NCI-H226 (cell line): ENCODE results near the gene ZNF654.
"Not testable (repeated sequence)": the region's sequence is repeated elsewhere in the genome, so short reads cannot be mapped to it uniquely, and the experiment has no call there.

Experiments used
- DNase-seq: peaks from one replicate; pipeline ENCODE4 v3.0.0-alpha.2; 2015

ZNF654 gene

DNA sequence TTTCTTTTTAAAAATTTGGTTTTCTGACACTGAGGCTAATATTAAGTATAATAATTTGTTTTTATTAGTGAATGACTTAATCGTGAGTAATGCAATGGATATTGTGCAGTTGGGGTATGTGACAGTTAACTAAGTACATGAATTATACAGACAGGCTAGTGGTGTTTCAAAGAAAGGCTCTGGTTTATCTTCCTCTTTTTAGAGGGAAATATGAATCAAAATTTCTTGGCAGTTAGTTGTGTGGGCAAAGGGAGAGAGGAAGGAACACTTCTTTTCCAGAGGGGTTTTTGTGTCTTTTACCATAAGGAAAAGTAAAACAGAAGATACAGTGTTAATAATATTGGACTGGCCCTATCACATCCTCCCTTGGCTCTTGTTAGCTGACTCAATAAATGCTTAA lies 2.7 kb downstream of the ZNF654 start:
- DNase-seq: no peak

DNA sequence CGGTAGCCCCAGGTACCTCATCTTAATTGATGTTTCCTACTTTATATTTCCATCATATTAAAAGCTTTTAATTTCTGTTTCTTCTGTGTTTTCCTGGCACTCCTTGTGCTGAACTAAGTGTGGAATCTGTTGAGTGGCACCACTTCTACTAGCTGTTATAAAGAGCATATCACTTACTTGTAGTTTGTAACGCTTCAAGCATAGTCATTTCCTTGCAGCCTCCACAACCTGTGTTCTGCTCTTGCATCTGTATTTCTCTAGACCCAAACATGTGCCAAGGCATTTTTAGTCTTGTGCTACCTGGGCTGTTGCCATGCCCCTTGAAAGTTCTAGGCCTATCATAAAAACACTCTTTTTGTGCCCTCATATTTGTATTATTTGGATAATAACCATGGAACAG lies 16.0 kb downstream of the ZNF654 start:
- no peak for DNase-seq

DNA sequence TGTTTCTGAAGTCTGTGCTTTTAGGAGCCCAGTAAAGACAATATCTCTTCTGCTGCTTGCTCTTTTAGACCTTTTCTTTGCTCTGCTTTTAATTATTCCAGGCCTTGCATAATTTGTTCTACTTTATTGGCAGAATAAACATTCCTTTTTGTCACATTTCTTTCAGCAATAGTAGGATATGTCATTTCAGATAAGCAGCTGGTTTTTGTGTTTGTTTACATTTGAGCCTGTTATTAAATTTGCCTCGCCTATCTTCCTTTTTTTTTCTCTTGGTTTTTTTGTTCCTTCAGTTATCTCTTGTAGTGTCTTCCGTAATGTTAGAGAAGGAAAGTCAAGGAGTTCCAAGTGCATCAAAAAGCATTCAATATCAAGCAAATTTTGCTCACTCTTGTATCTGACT lies 16.4 kb downstream of the ZNF654 start:
- no peak for DNase-seq

DNA sequence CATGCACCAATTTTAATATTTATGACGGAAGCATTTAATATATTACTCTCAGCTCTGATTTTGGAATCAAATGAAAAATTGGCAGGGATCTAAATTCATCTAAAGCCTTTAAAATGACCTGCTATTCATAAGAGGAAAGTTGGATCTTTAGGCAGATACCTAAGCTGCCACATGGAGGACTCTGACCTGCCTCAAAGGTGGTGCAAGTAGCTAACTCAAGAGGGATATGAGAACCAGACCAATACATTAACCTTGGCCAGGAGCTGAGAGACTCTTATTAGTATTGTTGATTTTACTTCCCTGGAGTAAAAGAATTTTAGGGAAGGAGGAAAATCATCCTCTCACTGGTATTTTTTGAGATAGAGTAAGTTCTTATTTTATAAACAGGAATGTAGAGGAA lies 17.7 kb downstream of the ZNF654 start:
- DNase-seq: no peak

DNA sequence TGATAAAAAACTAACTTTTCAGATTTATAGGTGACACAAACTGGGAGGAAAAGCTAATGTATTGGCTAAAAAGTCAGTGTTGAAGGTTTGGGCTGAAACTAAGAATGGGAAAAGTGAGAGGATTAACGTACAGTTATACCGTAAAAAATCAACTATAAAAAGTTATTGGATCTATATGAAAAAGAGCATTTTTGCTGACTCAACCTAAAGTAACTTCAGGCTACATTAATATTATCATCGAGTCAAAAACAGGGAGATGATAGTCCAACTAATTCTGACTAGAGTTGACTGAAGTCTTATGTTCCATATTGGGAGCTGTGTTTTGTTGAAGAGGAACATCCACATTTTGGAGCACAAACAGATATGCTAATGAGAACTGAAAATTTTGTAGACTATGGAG lies 19.9 kb downstream of the ZNF654 start:
- no peak for DNase-seq

DNA sequence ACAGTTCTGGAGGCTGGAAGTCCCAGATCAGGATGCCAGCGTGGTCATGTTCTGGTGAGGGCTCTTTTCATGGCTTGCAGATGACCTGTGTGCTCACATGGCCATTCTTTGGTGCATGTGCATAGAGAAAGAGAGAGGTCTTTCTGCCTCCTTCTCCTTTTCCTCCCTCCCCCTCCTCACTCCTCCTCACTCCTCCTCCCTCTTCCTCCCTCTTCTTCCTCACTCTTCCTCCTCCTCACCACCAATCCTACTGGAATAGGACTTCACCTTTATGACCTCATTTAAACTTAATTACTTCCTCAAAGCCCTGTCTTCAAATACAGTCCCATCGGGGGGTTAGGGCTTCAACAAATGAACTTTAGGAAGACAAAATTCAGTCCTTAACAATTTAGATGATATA lies 23.8 kb downstream of the ZNF654 start:
- DNase-seq: no peak

DNA sequence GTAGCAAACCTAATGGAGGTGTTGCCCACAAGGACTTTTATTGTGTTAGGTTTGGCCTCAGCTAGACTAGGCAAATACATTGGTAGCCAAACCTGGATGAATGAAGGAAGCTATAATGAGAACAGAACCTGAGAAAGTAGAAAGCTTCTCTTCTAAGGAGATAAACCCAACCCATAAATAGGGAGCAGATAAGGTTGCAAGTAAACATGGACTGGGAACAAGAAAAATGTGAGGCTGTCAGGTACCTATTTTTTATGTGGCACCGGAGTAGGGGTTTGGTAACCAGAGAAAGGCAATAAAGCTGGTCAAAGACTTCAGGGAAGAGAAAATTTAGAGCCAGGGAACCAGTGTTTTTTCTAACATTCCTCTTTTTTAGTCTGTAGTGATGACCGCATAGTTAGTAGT lies 25.0 kb downstream of the ZNF654 start:
- DNase-seq: no peak

DNA sequence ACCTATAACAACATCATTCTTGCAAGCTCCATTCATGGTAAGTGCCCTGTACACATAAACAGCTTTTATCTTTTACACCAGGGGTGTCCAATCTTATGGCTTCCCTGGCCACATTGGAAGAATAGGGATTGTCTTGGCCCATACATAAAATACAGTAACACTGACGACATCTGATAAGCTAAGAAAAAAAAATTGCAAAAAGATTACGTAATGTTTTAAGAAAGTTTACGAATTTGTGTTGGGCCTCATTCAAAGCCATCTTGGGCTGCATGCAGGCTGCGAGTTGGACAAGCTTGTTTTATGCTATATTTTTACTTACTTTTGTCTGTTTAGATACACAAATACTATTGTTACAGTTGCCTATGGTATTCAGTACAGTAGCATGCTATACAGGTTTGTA lies 31.6 kb downstream of the ZNF654 start:
- DNase-seq: no peak

DNA sequence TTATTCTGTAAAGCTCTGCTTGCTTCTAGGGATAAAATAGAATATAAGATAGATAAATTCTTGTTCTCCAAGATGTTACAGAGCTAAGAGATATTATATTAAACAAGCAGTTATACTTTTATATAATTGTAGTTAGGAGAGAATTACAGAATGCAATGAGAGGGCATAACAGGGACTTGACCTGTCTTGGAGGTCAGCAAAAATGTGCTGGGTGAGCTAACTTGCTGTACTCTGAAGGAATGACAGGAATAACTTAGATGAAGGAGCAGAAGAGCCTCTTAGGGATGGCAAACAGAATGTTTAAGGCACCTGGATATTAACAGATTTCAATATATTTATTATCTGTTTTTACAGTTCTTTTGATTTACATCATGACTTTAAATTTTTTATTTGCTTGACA lies 33.2 kb downstream of the ZNF654 start:
- no peak for DNase-seq

DNA sequence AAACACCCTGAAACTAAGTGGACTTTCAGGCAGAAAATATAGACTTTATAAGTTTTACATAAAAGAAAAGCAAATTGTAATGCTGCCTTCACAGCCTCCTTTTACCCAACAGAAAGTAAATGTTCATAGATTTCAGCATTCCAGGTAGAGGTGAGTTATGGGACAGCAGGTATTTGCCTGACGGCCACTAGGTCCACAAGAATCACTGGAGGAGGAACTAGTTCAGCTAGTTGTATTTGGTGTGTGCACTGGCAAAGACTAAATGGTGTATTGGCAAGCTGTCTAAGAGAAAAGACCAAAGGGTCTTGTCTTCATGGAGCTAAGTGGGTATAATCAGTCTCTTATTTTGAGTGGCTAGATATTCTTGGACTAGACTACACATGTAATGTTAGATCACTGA lies 34.2 kb downstream of the ZNF654 start:
- DNase-seq: no peak

DNA sequence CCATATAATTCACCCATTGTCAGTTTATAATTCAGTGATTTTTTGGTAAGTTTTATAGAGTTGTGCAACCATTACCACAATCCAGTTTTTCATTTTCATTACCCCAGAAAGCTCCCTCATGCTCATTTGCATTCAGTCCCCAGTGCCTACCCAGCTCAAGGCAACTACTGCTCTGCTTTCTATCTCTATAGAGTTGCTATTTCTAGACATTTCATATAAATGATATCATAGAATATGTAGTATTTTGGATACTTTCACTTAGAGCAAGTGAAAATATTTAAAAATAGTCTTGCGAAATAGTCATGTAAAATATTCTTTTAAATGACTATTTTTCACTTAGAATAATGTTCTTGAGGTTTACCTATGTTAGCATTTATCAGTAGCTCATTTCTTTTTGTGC lies 42.1 kb downstream of the ZNF654 start:
- DNase-seq: no peak

DNA sequence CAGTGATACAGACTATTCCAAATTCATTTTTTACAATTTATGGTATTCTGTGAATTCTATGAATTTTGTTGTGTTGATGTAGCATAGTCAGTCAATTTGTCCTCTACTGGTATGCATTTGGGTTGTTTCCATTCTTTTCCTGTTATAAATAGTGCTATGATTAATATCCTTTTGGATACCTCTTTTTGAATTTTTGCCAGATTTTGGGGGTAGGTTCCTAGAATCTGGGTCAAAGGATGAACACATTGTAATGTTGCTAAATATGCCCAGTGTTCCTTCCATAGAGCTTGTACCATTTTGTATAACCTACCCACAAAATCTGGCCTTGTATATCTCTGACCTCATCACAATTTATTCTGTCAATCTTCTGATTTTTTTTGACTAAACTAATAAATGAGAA lies 46.3 kb downstream of the ZNF654 start:
- DNase-seq: no peak

DNA sequence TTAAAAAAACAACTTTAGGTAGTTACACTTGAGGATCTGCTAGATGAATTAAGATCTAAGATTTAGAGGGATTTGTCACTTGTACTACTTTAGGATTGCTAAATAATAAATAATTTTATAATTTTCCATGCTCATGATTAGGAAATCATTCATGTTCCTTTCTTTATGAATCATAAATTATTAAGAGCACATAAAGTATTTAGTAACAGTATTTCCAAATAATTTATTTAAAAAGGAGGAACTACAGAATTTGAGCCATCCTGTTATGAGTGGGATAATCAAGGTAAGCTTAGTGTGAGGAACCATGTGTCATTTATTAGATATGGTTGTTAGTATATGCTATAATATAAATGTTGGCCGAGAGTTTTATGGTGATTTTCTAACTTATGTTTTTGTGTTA lies 53.2 kb downstream of the ZNF654 start:
- DNase-seq: no peak

DNA sequence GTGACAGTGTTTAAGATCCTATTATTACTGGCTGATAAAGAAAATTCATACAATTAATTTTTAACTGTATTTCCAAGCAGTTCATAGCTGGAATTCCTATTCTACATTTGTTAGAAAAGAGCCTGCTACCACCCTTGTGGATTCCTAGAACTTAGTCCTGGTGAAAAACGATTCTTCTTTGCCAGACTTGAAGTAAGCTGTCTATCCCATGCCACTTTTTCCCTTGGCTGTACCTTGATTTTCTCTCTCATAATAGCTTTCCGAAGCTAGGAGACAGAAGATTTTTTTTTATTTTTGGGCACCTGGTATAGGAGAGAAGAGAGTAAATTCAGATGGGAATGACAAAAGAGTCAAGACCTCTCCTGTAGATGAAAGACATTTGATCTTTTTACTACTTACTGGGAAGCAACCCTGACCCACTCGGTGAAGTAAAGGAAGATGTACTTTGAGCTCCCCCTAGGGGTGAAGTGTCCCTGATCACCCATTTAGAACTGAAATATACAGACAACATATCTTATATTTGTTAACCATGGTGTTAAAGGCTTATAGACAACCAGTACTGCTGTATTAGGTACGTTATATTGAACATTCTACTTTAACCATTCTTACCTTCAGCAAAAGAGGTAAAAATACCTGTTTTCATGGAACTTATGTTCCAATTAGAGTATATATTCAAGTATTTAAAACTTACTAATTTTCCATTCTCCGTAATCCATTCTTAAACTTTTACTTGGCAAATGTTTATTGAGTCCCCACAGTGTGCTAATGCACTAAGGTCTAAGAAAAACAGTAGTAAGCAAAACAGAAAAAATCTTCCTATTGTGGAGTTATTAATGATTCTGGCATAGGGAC lies 54.5 kb downstream of the ZNF654 start:
- DNase-seq: peak; percentile 22

DNA sequence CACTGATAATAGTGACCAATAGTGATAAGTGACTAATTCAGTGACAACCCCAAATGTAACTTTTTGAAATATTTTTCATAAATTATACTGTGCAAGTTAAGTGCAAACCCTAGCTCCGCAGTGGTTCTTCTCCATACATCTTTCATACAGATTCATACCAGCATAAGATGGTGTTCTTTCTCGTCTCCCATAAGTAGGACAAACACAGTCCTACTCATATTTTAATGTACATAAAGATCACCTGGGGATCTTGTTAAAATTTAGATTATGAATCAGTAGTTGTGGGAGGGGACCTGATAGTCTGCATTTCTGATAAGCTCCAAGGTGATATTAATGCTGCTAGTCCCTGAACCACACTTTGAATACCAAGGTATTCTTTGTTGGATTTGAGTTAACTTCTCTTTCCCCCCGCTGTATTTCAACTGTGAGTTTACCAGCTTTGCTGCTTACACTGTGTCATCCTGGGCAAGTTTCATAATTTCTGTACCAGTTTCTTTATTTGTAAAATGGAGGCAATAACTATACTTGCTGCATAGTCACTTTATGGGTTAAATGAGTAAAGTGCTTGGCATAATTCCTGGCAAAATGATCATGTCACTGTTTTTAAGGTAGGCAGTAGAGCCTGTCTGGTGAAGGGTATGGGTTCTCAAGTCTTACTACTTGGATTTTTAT lies 56.0 kb downstream of the ZNF654 start:
- DNase-seq: no peak

DNA sequence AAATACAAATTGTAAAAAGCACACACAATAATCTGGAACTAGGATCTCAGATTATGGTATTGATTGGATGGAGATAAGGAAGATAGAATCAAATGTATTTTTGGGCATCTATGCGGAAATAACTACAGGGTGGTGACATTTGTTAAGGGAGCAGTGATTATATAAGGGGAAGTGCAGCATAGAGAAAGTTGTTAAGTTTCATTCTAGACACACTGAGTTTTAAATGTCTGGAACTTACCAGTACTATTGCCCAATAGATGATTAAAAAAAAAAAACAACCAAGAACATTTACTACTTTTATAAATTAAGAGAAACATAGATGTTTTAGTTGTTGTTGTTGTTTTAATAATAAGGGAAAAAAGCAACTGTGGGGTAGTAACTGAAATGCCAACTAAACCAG lies 58.6 kb downstream of the ZNF654 start:
- no peak for DNase-seq

DNA sequence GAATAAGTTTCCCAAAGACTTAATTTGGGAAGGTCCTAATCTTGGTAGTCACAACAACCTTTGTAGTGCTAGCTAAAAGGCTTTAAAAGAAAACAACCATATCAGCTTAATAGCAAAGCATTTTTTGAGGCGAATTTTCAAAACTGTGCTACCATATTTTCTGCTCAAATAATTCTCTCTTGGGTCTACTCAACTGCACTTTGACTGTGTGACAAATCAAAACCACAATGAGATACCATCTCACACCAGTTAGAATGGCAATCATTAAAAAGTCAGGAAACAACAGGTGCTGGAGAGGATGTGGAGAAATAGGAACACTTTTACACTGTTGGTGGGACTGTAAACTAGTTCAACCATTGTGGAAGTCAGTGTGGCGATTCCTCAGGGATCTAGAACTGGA lies 59.5 kb downstream of the ZNF654 start:
- DNase-seq: not testable (repeated sequence)

DNA sequence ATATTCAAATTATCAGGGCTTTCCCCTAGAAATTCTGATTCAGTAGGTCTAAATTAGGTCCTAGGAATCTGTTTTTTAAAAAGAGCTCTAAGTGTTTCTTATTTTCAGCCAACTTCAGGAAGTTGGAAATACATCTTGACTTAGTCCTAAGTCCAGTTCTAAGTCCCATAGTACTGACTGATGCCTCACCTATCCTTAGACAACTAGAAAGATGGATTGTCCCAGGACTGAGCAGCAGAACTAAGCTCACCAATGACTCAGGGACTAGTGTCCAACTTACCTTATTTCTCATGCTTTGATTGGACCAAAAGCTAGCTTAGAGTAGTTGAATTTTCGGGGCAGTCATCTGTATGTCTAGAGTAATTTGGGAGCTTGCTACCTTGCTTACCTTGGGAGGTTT lies 64.5 kb downstream of the ZNF654 start:
- DNase-seq: no peak

DNA sequence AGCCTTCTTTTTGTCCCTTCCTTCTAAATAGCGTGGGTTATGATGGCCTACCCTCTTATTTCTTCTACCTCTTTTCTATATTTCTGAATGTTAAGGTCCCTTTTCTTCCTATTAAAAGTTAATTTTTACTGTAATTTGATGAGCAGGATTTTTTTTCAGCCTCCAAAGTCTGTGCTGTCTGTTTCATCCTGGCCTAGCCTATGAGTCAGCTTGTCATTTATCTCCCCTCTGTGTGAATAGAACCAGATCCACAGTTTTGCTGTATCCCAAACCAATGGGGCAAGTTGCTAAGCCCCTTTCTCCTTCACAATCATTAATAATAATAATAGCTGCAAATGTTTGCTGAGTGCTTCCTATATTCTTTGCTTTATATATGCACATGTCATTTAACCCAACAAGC lies 72.6 kb downstream of the ZNF654 start:
- no peak for DNase-seq

DNA sequence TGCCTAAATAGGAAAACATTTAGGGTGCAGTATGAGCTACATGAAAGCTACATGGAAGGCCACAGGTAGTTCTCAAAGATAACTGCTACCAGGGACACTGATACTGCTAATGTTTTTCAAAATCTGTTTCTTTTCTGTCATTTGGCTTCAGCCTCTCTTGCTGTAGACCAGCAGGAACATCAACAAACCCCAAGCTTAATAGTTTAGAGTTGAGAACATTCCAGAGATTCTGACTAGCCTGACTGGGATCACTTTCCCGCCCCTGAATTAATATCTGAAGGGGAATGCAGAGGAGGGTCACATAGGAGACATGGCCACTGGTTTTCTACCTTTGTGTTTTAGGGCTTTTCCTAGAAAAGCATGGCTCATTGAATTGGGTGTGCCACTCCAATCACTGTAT lies 73.8 kb downstream of the ZNF654 start:
- DNase-seq: no peak

DNA sequence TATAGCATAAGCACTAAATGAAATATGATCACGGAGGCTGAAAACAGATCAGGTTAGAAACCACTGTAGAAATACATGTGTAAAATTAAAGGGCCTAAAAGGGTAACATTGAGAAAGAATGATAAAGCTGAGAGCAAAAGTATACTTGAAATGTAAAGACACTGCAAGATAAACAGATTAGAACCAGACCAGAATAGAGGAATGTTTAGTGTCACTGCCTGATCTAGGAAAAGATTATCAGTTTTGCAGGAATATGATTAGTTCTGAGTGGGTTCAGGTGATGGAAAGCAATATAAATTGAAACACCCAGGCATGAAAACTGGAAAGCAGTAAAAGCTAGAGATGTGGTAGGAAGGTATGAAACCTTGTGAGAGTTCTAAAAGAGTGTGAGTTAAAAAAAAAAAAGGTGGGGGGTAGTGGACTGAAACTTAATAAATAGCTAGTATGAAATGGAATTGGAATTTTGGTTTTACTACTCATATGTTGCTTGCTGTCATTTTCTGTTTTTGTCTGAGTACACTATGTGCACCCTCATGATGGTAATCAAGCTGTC lies 74.7 kb downstream of the ZNF654 start:
- no peak for DNase-seq

DNA sequence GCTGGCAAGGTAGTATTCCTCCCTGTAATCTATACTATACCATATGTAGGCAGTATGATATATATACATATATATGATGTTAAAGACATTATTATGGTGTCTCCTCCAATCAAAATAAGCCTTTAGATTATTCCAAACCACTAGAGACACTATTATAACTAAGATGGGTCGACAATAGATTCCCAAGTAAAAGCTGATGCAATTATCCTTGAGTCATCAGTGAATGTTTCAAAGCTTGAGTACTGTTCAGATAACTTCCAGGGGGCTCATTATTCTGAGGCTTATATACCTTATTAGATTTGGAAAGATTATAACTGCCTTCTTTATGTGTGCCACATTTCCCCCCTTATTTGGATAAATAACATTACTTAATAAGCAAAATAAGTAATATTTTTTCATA lies 78.8 kb downstream of the ZNF654 start:
- DNase-seq: no peak

DNA sequence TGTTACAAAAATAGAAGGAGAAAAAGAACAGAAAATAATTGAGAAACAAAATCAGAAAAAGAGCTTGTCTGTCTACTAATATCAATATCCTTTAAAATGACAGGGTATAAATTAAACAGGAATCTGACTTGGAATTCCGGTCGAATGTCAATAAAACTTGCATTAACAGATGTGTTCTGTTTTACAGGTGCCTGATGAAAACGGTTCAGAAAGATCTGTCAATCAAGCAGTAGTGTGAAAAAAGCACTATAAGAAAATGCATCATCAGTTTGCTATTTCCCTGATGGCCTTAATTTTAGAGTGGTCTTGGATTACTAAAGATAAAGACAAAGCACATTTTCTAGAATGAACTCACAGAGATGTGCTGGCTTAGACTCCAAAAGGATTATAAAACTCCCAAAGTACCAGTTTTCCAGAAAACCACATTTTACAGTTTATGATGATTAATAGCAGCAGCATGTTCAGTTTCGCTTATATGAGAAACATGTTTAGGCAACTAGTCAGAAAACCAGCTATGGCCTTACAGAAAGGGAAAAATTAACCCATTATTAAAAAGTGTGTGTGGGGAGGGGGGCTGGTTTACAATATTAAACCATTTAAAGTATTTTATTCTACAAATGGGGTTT lies 82.5 kb downstream of the ZNF654 start:
- peak; percentile 23 for DNase-seq

DNA sequence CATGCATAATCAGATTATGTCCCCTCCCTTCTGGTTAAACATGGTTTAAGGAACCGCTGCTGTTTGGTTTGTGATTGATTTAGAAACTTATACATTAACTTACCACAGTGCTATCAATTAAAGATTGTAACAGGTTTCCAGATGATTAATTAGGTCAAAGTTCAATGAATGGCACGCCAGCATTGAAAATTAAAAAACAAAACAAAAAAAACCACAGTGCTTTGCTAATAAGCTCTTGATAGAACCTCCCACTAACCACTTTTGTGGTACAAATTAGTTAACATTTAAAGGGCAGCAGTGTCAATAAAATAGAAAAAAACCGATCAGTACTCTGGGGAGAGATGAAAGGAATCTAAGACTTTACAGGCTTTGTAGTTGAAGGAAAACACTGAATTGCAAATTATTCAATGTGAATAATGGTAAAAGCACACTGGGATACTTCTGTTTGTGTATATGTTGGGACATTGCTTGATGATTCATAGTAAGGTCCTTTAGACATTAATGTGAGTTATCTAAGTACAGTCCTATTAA lies 83.1 kb downstream of the ZNF654 start:
- no peak for DNase-seq
